ENCODE measurements around the gene COMTD1.

Gene COMTD1

GRCh38 chr10:75245354-75246250 lies 9.8 kb upstream of the COMTD1 start:
- DNase-seq: peak; percentile 39

GRCh38 chr10:75244487-75245353 lies 9.0 kb upstream of the COMTD1 start:
- peak; percentile 19 for DNase-seq

- peak; percentile 50 for DNase-seq
Observed at GRCh38 chr10:75243426-75243825, 7.7 kb upstream of the COMTD1 start.

GRCh38 chr10:75240329-75241076 lies 4.7 kb upstream of the COMTD1 start:
- peak; percentile 50 for DNase-seq

- peak; percentile 50 for DNase-seq
Observed at GRCh38 chr10:75239096-75239790, 3.5 kb upstream of the COMTD1 start.

GRCh38 chr10:75238182-75239095 lies 2.7 kb upstream of the COMTD1 start:
- peak; percentile 58 for DNase-seq

- peak; percentile 54 for DNase-seq
Observed at GRCh38 chr10:75236178-75236825, 545 bp upstream of the COMTD1 start.

- no peak for DNase-seq
Observed at GRCh38 chr10:75234683-75235374, 928 bp downstream of the COMTD1 start.

GRCh38 chr10:75234017-75234682 lies 1.6 kb downstream of the COMTD1 start:
- peak; percentile 99 for DNase-seq

GRCh38 chr10:75233444-75234016 lies 2.2 kb downstream of the COMTD1 start:
- peak; percentile 61 for DNase-seq

GRCh38 chr10:75231672-75232581 lies 3.8 kb downstream of the COMTD1 start:
- peak; percentile 27 for DNase-seq

GRCh38 chr10:75230600-75231038 lies 5.1 kb downstream of the COMTD1 start:
- DNase-seq: peak; percentile 98

GRCh38 chr10:75229971-75230370 lies 5.8 kb downstream of the COMTD1 start:
- no peak for DNase-seq

- DNase-seq: peak; percentile 33
Observed at GRCh38 chr10:75228834-75229233, 6.9 kb downstream of the COMTD1 start.

GRCh38 chr10:75228278-75228677 lies 7.5 kb downstream of the COMTD1 start:
- peak; percentile 31 for DNase-seq

GRCh38 chr10:75226656-75227055 lies 9.1 kb downstream of the COMTD1 start:
- peak; percentile 44 for DNase-seq

- DNase-seq: no peak
Observed at GRCh38 chr10:75226095-75226494, 9.7 kb downstream of the COMTD1 start.

GRCh38 chr10:75223507-75223906 lies 12.2 kb downstream of the COMTD1 start:
- no peak for DNase-seq

All from activated effector memory CD4-positive, alpha-beta T cell treated with anti-CD3 and anti-CD28 coated beads, Interleukin-2, amount 50 U/mL, for 16 hours (primary cell).